Fibroblast of mammary gland (primary cell): ENCODE measurements around the gene NCAM2.

Source experiments
- DNase-seq: peaks from one replicate; pipeline ENCODE4 v3.0.0-alpha.2; 2010; ENCODE audit warnings: low read depth
- H3K4me3 ChIP-seq: 2 replicates; pipeline ENCODE4 v1.5.1; 2011; ENCODE audit warnings: low read depth, mild to moderate bottlenecking, low read length, moderate library complexity; ENCODE audit not compliant: control insufficient read depth
- CTCF ChIP-seq: conservative IDR thresholded peaks from 2 replicates; pipeline ENCODE4 v1.5.1; 2011; ENCODE audit warnings: low read depth, low read length, inconsistent platforms; ENCODE audit not compliant: control insufficient read depth, insufficient read depth

NCAM2 gene

GRCh38 chr21:21210552-21210951 lies 212.3 kb downstream of the NCAM2 start:
- DNase-seq: no peak

GRCh38 chr21:21213297-21213696 lies 215.1 kb downstream of the NCAM2 start:
- H3K4me3 ChIP-seq: no peak overlapping the region
- TF ChIP-seq CTCF: no peak
- no peak for DNase-seq

More at GRCh38 chr21:21210552-21210951, 212.3 kb downstream of the NCAM2 start:
- TF ChIP-seq CTCF: no peak
- H3K4me3 ChIP-seq: no peak overlapping the region

GRCh38 chr21:21216047-21216446 lies 217.8 kb downstream of the NCAM2 start:
- no peak for TF ChIP-seq CTCF
- H3K4me3 ChIP-seq: no peak overlapping the region
- DNase-seq: no peak

GRCh38 chr21:21226472-21226871 lies 228.3 kb downstream of the NCAM2 start:
- peak; percentile 4 for DNase-seq
- TF ChIP-seq CTCF: no peak
- no peak overlapping the region for H3K4me3 ChIP-seq

- no peak for TF ChIP-seq CTCF
- DNase-seq: peak; percentile 19
- H3K4me3 ChIP-seq: no peak overlapping the region
Measured at GRCh38 chr21:21230672-21231071, 232.5 kb downstream of the NCAM2 start.

- TF ChIP-seq CTCF: no peak
- DNase-seq: no peak
- H3K4me3 ChIP-seq: no peak overlapping the region
Measured at GRCh38 chr21:21231913-21232312, 233.7 kb downstream of the NCAM2 start.

- no peak overlapping the region for H3K4me3 ChIP-seq
- peak; percentile 57 for TF ChIP-seq CTCF
- DNase-seq: peak; percentile 69
Measured at GRCh38 chr21:21232320-21232719, 234.1 kb downstream of the NCAM2 start.
